ENCODE measurements around the gene ADGRV1.

The ADGRV1 gene

DNA sequence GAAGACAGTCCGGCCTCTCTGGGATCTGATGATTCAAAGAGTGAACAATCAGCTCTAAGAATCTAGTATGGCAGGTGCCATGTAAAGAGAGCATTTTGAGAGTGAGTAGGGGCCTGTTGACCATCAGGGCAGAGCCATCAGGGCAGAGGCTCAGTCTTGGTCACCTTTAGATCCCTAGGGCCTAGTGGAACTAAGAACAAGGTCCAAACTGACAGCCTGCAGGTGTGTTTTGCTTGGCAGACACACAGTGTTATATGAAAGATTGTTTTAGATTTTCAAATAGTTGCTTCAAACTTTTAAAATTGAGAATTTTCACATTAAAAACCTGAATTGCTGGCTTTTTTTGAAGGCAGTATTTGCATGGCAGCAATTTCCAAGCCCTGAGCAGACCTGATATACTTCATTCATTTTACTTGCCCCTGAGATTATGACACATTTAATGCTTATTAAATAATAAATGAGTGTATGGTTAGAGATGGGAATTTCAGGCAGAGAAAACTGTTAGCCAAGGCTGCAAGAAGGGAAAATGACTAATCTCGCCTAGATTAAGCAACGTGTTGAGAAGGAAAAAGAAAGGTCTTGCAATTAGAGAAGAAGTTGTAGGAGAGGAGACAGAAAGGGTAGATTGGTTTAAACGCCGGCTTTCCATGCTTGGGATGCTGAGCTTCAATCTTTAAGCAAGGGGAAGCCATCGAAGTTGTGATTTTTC, 544.9 kb downstream of the ADGRV1 start:
- TF ChIP-seq, protein P1, sequence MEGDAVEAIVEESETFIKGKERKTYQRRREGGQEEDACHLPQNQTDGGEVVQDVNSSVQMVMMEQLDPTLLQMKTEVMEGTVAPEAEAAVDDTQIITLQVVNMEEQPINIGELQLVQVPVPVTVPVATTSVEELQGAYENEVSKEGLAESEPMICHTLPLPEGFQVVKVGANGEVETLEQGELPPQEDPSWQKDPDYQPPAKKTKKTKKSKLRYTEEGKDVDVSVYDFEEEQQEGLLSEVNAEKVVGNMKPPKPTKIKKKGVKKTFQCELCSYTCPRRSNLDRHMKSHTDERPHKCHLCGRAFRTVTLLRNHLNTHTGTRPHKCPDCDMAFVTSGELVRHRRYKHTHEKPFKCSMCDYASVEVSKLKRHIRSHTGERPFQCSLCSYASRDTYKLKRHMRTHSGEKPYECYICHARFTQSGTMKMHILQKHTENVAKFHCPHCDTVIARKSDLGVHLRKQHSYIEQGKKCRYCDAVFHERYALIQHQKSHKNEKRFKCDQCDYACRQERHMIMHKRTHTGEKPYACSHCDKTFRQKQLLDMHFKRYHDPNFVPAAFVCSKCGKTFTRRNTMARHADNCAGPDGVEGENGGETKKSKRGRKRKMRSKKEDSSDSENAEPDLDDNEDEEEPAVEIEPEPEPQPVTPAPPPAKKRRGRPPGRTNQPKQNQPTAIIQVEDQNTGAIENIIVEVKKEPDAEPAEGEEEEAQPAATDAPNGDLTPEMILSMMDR (IDR thresholded peaks at IDR 0.05), result no peak

DNA sequence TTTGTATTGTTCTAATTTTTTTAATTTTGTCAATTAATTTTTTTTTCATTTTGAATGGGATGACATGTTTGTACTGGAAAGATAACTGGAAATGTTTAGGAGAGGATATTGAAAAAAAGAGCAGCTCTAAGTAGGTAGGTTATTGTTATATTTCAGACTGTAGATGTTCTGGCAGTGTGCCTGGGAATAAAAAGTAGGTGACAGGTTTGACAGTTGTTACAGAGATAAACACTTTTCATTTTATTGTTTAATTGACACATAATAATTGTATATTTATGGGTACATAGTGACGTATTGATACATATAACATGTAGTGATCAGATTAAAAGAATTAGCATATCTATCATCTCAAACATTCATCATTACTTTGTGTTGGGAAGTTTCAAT, 545.5 kb downstream of the ADGRV1 start:
- TF ChIP-seq, protein P1 (IDR thresholded peaks at IDR 0.05), result no peak

DNA sequence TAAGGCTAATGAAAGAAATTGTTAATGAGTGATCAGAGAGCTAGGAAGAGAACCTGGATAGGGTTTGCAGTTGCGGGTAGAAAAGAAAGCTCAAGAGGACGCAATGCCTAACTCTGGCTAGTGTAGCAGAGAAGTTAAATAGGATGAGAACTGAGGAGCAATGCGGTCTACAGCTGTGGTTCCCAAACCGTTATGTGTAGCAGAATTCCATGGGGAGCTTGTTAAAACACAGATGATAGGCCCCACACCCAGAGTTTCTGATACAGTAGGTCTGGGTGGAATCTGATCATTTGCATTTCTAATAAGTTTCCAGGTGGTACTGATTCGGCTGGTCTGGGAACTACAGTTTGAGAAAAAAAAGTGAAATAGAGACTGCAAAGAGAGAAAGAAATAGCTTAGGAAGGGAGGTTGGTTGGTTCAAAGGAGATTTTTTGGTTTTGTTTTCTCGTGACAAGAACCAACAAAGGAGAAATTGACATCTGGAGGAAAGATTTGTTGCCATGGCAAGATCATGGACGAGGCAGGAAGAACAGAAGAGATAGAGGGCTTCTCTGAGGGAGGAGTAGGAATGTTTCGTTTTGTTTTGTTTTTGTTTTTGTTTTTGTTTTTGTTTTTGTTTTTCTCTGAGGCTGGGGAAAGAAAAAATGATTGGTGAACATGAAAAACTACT, 548.4 kb downstream of the ADGRV1 start:
- TF ChIP-seq, protein P1 (IDR thresholded peaks at IDR 0.05), result no peak

DNA sequence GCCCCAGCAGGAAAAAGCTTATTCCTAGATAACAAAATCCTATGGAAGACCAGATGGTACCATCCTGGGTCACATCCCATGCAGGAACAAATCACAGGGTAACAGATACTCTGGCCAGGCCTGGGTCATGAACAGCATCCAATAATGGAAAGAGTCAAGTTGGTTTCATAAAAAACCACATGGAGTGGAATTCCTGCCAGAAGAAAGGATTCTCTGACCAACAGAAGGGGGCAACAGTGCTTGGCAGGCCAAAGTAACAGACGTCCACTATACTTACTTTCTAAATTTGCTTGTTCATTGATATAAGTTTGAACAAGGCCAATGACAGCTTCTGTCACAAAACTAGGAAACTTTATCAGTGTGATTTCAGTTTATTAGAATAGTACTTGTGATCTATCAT, 551.0 kb downstream of the ADGRV1 start:
- TF ChIP-seq, protein P1 (IDR thresholded peaks at IDR 0.05), result no peak

DNA sequence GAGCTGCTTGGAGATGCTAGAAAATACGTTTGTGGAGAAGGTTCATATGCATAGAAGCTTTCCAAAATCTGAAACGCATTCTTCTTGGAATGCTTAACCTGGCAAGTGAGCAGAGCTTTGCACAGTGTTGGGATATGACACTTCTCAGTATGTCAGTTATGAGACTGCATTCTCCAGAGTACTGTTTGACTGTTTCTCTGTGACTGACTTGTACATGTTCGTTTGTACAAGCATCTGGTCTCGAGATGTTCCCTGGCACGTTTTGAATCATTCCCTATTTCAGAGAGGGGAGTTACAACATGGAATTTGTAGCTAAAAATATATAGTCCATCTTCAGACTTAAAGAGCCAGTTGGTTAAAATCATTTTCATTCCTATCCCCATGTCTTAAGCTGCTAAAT, 552.1 kb downstream of the ADGRV1 start:
- TF ChIP-seq, protein P1 (IDR thresholded peaks at IDR 0.05), result no peak

DNA sequence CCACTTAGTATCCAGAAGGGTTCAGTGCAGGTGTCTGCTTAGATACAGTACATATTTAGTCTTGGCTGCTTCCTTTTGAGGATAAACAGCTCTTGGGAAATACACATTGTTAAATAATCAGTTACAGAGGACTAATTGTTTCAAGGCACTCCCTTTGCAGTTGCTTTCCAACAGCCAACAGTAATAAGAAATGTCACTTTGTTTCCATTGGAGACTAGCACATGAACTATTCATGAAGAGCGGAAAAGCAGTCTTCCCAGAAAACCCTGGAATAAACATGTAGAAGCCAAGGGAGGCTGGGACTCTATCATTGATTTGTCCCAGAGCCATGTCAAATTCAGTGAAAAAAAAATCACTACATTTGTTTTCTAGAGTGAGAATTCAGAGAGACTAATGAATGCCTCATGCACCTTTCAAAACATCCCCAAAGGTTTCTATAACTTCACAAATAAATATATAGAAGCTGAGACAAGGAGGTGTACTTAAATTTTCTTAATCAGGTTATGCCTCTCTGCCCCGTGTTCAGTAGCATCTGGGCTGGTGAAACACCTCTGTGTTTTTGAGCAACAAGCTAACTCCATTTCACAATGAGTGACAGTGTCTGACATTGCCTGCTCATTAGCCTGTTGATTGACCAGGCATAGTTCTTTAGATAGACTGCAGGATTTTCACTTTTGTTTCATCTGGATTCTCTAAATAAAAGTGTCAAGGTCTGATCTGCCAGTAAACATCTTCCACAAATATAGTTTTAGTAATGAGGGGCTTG, 553.1 kb downstream of the ADGRV1 start:
- TF ChIP-seq, protein P1 (IDR thresholded peaks at IDR 0.05), result no peak

DNA sequence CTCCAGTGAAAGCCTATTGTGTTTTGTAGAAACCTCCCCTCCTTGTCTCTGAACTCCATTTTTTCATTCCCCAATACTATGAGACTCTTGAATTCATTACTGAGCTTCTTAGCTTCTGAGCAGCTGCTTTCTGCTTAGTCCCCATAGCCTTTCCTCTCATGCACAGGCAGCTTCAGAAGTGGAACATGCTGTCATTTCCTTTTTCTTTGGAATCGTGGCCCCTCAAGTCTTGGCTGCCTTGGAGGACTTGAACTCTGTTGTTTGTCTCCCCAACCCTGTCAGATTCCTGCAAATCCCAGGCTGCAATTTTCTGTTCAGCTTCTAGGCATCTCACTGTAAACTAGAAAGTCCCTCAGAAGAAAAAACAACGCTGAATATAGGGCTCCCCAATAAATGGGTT, 556.1 kb downstream of the ADGRV1 start:
- TF ChIP-seq, protein P1 (IDR thresholded peaks at IDR 0.05), result no peak
